SKM-1 treated with dmso at 0.1 percent for 144 hours (cell line): ENCODE measurements around the gene MMP19.
"Not testable (repeated sequence)": the region's sequence is repeated elsewhere in the genome, so short reads cannot be mapped to it uniquely, and the experiment has no call there.

Experiments used
- DNase-seq: peaks from one replicate; lab custom pipeline; 2025; ENCODE audit not compliant: unreplicated experiment; lab: John Stamatoyannopoulos, UW

The MMP19 gene

DNA sequence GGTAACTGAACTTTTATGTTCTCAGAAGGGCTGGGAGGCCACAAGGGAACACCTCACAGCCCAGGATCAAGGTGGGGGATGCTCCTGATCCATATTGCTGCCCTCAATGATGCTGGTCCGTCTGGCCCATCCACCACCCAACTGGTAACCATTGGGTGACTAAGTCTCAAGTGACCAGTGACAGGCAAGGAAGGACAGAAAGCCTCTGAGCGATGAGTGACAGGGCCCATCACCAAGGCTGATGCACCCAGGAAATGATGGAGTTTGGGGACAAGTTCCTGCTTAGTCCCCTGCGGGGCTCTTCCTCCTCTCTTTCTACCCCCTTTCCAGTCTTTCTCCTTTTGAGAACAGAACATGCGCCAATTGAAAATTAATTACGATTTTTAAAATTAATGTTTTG lies 2.6 kb upstream of the MMP19 start:
- no peak for DNase-seq

- no peak for DNase-seq
Observed at GRCh38 chr12:55844961-55845360, 2.2 kb upstream of the MMP19 start.

- no peak for DNase-seq
Observed at GRCh38 chr12:55843431-55843830, 695 bp upstream of the MMP19 start.

DNA sequence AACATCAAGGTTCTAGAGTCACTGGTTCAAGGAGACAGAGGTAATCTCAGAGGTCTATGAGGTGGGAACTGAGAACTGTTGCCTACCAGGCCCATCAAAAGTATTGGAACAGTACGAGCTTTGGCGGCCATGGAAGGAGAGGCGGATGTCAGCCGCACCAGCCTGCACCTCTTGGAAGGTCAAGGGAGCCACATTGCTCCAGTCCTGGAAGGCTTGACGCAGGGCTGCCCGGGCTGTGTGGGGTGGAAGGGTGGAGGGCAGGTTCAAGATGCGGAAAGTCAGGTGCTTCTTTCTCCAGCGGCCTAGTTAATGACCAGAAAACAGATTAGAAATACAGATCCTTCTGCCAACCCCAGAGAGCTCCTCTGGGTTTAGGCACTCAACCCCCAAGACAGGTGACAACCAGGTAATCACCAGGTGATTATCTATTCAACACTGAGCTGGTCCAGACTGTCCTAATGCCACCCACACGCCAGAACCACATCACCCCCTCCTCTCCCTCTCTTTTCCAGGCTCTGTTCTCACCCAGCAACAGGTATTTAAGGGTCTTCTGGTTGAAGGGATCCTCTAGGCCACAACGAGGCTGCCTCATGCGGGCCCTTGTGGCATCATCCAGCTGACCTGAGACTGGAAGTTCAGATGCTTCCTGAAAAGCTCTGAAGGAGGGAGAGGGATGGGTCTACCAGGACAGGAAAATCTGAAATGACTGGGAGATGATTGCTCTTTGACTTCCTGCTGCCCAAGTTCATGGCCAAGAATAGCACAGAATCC lies 2.0 kb downstream of the MMP19 start:
- no peak for DNase-seq

DNA sequence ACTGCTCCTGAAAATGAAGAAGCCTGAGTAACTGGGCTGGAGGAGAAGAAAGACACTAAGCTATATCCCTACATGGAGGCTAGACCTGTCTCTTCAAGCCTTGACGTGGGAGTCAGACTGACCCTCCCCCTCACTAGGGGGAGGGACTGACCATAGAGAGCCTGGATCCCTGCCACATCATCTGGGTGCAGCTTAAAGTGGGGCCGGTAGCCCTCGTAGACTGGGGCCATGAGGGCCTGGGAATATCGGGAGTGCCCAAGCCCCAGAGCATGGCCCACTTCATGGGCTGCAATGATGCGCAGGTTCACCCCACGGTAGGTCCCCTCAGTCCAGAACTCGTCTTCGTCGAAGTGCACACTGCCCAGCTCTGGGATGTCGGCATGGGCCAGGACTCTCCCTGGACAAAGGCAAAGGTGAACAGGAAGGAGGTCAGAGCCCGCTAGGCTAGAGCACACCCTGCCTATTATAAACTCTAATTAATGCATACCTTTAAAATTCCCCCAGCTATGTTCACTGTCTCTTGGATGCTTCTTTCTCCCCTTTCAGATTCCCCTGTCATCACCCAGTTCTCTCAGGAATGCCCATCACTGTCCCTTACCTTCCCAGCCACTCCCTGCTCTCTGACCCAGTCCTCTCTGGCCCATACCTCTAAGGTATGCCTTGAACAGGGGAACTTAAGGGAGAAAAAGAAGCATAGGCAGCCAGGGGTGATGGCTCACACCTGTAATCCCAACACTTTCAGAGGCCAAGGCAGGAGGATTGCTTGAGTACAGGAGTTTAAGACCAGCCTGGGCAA lies 3.2 kb downstream of the MMP19 start:
- DNase-seq, result no peak

DNA sequence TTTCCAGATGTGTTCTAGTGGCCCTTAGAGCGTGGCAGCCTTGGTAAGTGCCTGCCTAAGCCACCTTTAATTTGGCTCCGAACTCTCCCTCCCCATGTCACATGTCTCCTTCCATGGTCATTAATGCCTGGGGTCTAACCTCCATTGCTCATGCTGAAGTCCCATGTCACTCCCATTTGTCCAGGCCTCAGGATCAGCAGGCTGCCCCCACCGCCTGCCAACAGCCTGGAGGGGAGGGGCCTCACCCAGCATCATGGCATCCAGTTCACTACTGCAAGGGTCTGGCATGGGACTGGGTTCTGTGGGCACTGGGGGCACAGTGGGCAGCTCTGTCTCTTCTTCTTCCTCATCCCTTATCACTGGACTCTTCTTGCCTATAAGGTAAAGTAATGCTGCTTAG lies 4.4 kb downstream of the MMP19 start:
- DNase-seq, result no peak

DNA sequence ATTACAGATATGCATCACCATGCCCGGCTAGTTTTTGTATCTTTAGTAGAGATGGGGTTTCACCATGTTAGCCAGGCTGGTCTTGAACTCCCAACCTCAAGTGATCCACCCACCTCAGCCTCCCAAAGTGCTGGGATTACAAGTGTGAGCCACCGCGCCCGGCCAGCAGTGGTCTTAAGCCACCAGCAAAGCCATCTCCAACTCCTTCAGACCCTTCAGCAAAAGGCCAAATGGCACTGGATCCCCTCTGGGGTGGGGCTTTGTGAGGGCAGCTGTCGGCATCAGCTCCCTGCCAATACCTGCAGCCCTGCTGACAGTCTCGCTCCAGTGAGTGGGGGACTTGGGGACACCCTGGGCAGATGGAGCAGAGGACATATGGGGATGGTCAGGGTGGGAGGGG lies 8.3 kb downstream of the MMP19 start:
- DNase-seq, result not testable (repeated sequence)

- no peak for DNase-seq
Observed at GRCh38 chr12:55833056-55833455, 9.7 kb downstream of the MMP19 start.

DNA sequence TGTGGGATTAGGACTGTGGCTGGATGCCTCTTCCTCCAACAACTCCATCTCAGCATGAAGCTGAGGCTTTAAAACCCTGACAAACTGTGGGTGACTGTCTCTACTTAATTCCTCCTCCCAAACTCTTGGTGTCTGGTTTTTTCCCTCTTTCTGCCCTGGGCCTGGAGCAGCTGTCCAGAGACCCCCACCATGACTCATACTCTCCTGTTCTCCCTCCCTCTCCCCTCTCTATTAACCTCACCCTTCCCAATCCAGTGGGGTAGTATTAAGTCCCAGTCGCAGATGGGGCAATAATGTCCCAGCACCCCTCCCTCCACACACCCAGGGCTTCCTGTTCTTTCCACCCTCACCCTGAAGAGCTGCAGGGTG lies 11.3 kb downstream of the MMP19 start:
- DNase-seq, result no peak

GRCh38 chr12:55830601-55831446 lies 11.9 kb downstream of the MMP19 start:
- DNase-seq, result no peak

GRCh38 chr12:55829967-55830600 lies 12.7 kb downstream of the MMP19 start:
- peak; percentile 19 for DNase-seq

- no peak for DNase-seq
Observed at GRCh38 chr12:55828357-55828756, 14.4 kb downstream of the MMP19 start.

GRCh38 chr12:55827806-55828205 lies 14.9 kb downstream of the MMP19 start:
- no peak for DNase-seq

- no peak for DNase-seq
Observed at GRCh38 chr12:55824726-55825125, 18.0 kb downstream of the MMP19 start.

DNA sequence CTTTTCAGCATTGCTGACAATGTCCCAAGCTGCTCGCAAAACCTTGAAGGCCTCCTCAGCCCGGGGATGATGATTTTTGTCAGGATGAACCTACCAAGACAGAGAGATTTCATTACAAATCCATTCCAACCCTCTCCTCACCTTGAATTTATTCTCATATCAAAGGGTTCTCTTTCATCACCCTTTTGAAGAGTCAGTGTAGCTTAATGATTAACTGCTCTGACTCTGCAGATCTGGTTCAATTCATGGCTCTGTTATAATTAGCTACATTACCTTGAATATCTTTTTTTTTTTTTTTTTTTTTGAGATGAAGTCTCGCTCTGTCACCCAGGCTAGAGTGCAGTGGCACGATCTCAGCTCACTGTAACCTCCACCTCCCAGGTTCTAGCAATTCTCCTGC lies 19.3 kb downstream of the MMP19 start:
- no peak for DNase-seq

GRCh38 chr12:55822228-55822627 lies 20.5 kb downstream of the MMP19 start:
- no peak for DNase-seq

- no peak for DNase-seq
Observed at GRCh38 chr12:55820679-55821078, 22.1 kb downstream of the MMP19 start.

DNA sequence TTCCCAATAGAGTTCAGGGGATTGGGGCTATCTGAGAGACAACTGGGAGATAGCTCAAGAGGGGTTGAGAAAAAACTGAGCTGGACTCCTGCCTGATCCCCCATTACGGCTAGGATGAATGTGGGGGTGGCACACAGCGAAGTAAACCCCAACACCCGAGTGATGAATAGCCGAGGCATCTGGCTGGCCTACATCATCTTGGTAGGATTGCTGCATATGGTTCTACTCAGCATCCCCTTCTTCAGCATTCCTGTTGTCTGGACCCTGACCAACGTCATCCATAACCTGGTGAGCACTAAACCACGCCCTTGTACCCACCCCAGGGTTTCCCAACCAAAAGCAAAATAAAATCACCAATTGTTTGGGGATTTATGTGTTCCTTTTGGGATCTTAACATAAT lies 23.9 kb downstream of the MMP19 start:
- no peak for DNase-seq

GRCh38 chr12:55818140-55818728 lies 24.5 kb downstream of the MMP19 start:
- peak; percentile 68 for DNase-seq

GRCh38 chr12:55817345-55818139 lies 25.2 kb downstream of the MMP19 start, which contains the start of the genes ORMDL2 and SARNP:
Gene ORMDL2 (plus strand): TSS chr12:55818041. CDS start chr12:55819000, 959 bp downstream.
Gene SARNP (minus strand): TSS chr12:55817724. CDS start chr12:55817701, 23 bp downstream.
- peak; percentile 96 for DNase-seq
